Muscle layer of duodenum (tissue), 2 donors: ENCODE results near the gene FXYD2.
"Not testable (repeated sequence)": the region's sequence is repeated elsewhere in the genome, so short reads cannot be mapped to it uniquely, and the experiment has no call there.

Source experiments
- H3K27ac ChIP-seq: one replicate; pipeline ENCODE4 v1.7.0; 2013; ENCODE audit warnings: mild to moderate bottlenecking, low read length
- H3K27me3 ChIP-seq: one replicate; pipeline ENCODE4 v1.7.0; 2013; ENCODE audit warnings: low read depth, mild to moderate bottlenecking, control low read depth, low read length
- H3K36me3 ChIP-seq, 2 donors: one replicate each; pipeline ENCODE4 v1.7.0; 2013; ENCODE audit warnings: low read length in 2 of 2, control low read depth in 1 of 2, mild to moderate bottlenecking in 1 of 2; ENCODE audit not compliant: insufficient read depth in 2 of 2, control insufficient read depth in 1 of 2
- H3K4me1 ChIP-seq, 2 donors: one replicate each; pipeline ENCODE4 v1.7.0; 2013; ENCODE audit warnings: low read length in 2 of 2, mild to moderate bottlenecking in 2 of 2, control low read depth in 1 of 2, moderate library complexity in 1 of 2; ENCODE audit not compliant: insufficient read depth in 2 of 2, control insufficient read depth in 1 of 2
- H3K4me3 ChIP-seq, 2 donors: one replicate each; pipeline ENCODE4 v1.7.0; 2013; ENCODE audit warnings: low read length in 2 of 2, low read depth in 1 of 2, mild to moderate bottlenecking in 1 of 2
- H3K9me3 ChIP-seq, 2 donors: one replicate each; pipeline ENCODE4 v1.7.0; 2013; ENCODE audit warnings: low read length in 2 of 2, control low read depth in 1 of 2, mild to moderate bottlenecking in 1 of 2; ENCODE audit not compliant: control insufficient read depth in 1 of 2
- donor health status: healthy.

Gene FXYD2

DNA sequence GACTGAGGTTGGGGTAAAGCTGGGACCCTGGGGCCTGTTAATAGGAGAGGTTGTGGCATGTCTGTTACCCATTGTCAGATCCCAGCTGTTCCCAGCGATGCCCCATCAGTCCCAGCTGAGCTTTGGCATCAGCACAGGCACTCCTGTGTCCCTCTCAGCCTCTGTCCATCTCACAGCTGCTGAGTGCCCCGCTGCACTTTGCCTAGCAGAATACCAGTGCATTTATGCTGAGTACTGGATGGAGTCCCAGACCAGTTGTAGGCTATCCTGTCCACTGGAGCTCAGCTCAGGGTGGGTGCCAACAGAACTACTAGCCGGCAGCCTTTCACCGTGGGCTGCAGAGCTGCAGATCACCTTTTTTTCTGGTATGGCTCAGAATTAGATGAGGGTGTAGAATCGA lies 42.0 kb upstream of the FXYD2 start:
- H3K4me1 ChIP-seq = peaks cover 19 to 55% of the 10 kb centered on the region in 2 donors
- no peaks in the 10 kb centered on the region for H3K27me3 ChIP-seq
- no peaks in the 10 kb centered on the region for H3K36me3 ChIP-seq
- H3K9me3 ChIP-seq = no peaks in the 10 kb centered on the region
- H3K4me3 ChIP-seq = no peak overlapping the region
- no peak overlapping the region for H3K27ac ChIP-seq

DNA sequence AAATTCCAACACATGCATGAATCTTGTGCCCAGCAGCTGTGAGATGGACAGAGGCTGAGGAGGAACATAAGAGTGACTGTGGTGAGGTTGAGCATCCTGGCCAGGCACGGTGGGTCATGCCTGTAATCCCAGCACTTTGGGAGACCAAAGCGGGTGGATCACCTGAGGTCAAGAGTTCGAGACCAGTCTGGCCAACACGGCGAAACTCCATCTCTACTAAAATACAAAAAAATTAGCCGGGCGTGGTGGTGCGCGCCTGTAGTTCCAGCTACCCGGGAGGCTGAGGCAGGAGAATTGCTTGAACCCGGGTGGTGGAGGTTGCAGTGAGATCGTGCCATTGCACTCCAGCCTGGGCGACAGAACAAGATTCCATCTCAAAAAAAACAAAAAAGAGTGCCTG lies 41.0 kb upstream of the FXYD2 start:
- H3K36me3 ChIP-seq, H3K27ac ChIP-seq, H3K9me3 ChIP-seq, H3K27me3 ChIP-seq, H3K4me3 ChIP-seq: not testable (repeated sequence)
- peaks cover 25 to 52% of the 10 kb centered on the region in 2 donors for H3K4me1 ChIP-seq

DNA sequence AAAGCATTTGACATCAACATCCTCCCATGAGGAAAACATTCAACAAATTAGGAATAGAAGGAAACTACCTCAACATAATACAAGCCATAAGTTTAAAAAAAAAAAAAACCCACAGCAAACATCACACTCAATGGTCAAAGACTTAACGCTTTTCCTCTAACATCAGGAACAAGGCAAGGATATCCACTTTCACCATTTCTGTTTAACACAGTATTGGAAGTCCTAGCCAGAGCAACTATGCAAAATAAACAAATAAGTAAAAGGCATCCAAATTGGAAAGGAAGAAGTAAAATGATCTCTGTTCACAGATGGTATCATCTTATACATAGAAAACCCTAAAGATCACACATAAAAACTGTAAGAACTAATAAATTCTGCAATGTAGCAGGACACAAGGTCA lies 38.8 kb upstream of the FXYD2 start:
- Histone ChIP-seq H3K36me3 (no peaks in the 10 kb centered on the region), H3K27me3 (no peaks in the 10 kb centered on the region), H3K4me1 (peaks cover 19 to 31% of the 10 kb centered on the region in 2 donors), H3K9me3 (no peaks in the 10 kb centered on the region), H3K4me3 (no peak overlapping the region), H3K27ac (no peak overlapping the region)

DNA sequence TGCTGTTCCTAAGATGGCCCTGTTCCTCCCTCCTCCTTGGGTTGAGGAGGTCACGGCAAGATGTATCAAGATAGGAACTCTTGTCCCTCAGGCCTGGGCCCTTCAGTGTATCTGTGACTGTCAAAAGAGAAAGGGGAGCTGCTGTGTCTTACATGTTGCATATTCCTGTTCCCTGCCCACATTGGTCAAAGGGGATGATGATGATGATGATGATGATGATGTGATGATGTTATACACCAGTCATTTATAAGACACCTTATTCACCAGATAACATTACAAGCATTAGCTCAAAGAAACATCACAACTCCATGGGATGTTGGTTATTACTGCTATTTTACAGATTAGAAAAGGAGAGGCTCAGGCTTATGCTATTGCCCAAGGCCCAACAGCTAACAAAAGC lies 38.2 kb upstream of the FXYD2 start:
- H3K4me1 ChIP-seq = peaks cover 19 to 37% of the 10 kb centered on the region in 2 donors
- no peaks in the 10 kb centered on the region for H3K9me3 ChIP-seq
- no peak overlapping the region for H3K4me3 ChIP-seq
- no peaks in the 10 kb centered on the region for H3K36me3 ChIP-seq
- H3K27ac ChIP-seq = no peak overlapping the region
- H3K27me3 ChIP-seq = no peaks in the 10 kb centered on the region

DNA sequence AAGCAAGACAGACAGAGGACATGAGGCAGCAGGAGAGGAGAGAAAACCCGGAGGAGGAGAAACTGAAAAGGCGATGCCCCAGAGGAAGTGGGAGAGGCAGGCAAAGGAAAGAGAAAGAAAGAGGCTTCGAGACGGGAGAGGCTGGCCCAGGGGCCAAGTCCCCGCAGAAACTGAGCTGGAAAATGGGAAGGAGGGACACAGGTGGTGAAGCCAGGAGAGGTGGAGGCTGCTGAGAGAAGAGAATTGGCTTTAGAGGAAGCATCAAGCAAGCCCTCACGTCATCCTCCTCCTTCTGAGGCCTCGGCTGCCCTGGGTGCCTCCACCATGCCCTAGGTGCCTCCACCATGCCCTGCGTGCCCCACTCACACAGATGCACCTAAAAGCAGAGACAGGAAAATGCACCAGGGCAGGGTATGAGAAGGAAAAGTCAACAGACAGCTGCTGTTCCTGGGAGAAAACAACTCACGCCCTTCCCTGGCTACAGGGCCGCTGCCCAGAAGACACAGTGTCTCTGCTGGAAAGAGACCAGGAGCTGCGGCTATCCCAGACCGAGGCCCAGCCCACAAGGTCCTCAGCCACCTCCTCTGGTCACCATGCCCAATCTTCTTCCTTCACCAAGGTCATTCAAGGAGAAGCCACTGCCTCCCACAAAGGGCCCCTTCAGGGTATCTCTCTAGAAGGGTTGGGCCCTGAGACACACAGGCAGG lies 37.6 kb upstream of the FXYD2 start:
- Histone ChIP-seq H3K36me3 (no peaks in the 10 kb centered on the region), H3K9me3 (no peaks in the 10 kb centered on the region), H3K27ac (peak overlapping the region; percentile 71), H3K4me3 (peak overlapping the region; percentile 18 to 37), H3K27me3 (no peaks in the 10 kb centered on the region), H3K4me1 (peaks cover 19 to 42% of the 10 kb centered on the region in 2 donors)

DNA sequence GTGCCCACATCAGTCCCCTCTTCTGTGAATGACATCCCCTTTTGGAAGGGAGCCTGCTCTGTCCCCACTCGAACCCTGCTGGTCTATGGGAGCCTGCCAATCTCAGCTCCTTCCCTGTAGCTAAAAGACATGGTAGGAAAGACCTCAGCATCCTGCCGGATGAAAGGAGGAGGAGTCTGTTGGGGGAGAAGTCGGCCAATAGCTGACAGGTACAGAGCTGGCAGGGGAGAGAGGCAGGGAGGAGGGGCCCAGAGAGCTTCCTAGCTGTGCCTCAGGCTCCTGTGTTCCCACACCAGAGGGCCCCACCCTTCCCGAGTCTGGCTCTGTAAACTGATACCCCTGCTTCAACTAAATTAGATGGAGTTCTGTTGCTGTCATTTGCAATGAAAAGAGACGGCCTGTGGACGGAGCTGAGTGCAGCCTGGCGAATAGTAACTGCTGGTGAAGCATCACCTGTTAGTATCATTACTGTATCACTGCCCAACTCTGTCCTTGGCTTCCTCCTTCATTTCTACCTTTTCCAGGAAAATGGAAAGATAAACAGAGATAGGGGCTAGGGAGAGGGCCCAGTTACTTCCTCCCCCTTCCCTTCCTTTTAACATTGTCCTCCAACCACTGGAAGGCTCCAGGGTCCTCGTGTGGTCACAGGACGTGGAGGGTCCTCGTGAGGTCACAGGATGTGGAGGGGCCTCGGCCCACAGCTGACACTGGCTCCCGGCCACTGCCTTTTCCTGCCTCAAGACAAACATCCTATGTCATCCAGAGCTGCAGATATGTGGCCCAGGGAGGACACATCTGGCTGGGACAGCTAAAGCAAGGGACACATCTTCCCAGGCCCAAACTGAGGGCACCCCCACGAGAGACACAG lies 36.8 kb upstream of the FXYD2 start:
- no peaks in the 10 kb centered on the region for H3K36me3 ChIP-seq
- H3K9me3 ChIP-seq = no peaks in the 10 kb centered on the region
- peak overlapping the region; percentile 71 for H3K27ac ChIP-seq
- peak overlapping the region in 1 of 2 donors; percentile 37 for H3K4me3 ChIP-seq
- no peaks in the 10 kb centered on the region for H3K27me3 ChIP-seq
- peaks cover 19 to 35% of the 10 kb centered on the region in 2 donors for H3K4me1 ChIP-seq

DNA sequence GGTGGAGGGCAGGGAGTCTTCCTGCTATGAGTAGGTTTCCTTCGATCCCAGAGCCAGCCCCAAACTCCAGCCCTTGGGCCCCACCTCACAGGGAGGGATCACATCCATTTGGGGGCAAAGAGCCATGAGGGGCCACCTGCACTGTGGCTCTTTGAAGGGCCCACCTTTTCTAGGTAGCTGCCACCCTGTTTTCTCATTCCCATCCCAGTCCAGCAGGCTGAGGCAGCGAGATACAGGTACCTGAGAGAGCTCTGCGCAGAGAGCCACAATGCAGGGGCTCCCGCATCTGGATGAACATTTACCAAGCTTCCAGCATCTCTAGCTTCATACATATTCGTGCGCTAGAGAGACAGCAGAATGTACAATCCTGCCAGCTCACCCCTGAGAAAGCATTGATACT lies 35.6 kb upstream of the FXYD2 start:
- no peaks in the 10 kb centered on the region for H3K9me3 ChIP-seq
- H3K36me3 ChIP-seq = no peaks in the 10 kb centered on the region
- H3K4me3 ChIP-seq = no peak overlapping the region
- no peaks in the 10 kb centered on the region for H3K27me3 ChIP-seq
- peaks cover 19 to 37% of the 10 kb centered on the region in 2 donors for H3K4me1 ChIP-seq
- H3K27ac ChIP-seq = no peak overlapping the region

DNA sequence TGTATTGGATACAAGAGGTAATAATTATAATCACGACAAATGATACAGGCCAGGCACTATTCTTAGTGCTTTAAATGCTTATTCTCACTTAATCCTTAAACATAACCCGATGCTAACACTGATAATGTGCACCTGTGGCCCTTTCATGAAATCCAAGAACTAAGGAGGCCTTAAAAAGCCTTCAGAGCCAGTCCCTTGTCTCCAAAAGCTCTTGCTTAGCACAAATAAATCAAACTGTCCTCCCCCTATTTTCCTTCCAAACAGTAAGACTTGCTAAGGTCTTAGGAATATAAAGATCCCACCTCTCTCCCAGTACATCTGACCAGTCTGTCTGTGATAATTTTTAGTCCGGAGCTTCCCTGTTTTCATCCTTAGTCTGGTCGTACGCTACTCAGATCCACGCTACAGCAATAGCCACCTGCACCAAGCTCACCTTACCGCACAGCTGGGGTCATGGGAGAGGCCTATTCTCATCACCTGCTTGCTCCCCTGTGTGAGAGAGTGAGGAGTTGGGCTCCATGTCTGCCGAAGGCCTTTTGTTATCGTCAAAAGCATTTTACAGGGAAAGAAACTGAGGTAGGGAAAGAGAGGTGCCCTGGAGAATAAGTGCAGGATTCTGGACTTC lies 35.1 kb upstream of the FXYD2 start:
- Histone ChIP-seq H3K36me3 (no peaks in the 10 kb centered on the region), H3K27me3 (no peaks in the 10 kb centered on the region), H3K4me3 (no peak overlapping the region), H3K4me1 (peaks cover 19 to 37% of the 10 kb centered on the region in 2 donors), H3K9me3 (no peaks in the 10 kb centered on the region), H3K27ac (no peak overlapping the region)

DNA sequence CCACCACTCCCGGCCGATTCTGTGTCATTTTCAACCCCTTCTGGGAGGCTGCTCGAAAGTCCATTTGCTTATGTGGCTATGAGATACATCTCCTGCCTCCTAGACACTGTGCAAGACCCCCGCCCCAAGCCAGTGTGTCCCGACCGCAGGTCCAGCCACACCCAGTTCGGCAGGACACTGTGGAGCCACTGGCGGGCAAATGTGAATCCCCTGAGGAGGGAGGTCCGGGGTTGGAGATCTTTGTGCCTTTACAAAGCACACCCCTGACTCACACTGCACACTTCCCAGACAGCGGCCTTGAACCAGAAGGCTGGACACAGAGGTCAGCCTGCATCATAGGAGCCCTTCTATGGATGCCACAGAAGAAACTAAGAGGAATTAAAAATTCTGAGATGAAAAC lies 34.5 kb upstream of the FXYD2 start:
- Histone ChIP-seq H3K9me3 (no peaks in the 10 kb centered on the region), H3K27me3 (no peaks in the 10 kb centered on the region), H3K36me3 (no peaks in the 10 kb centered on the region), H3K27ac (no peak overlapping the region), H3K4me3 (no peak overlapping the region), H3K4me1 (peaks cover 19 to 37% of the 10 kb centered on the region in 2 donors)

DNA sequence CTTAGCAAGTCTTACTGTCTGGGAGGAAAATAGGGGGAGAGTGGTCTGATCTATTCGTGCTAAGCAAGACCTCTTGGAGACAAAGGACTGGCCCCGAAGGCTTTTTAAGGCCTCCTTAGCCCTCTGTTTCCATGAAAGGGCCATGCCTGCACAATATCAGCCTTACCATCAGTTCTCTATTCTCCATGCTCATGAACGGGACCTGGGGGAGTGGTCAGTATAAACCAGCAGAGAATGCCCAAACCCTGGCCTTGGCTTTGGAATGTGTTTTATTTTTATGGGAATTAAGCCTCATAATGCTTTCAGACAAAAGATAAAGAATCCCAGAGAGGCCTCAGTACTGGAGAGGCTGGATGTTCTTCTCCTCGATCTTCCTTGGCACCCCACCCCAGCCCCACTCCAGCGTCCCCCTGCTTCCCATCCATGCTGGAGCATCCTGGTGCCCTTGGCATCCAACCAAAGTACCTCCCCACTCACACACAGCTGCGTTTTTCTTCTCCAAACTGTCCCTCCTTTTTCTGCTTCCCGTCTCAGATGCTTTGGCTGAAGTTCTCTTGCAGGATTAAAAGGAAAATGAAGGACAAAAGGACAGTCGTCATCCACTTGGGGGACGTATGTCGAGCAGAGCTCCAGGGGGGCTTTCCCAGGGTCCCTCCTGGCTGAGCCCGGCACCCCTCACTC lies 33.3 kb upstream of the FXYD2 start:
- Histone ChIP-seq H3K4me1 (peaks cover 16 to 37% of the 10 kb centered on the region in 2 donors), H3K27ac (peak overlapping the region; percentile 25), H3K9me3 (peaks cover 0 to 7% of the 10 kb centered on the region in 2 donors), H3K4me3 (no peak overlapping the region), H3K36me3 (no peaks in the 10 kb centered on the region), H3K27me3 (no peaks in the 10 kb centered on the region)
